ENCODE data around the gene ARHGEF7.

Gene ARHGEF7

DNA sequence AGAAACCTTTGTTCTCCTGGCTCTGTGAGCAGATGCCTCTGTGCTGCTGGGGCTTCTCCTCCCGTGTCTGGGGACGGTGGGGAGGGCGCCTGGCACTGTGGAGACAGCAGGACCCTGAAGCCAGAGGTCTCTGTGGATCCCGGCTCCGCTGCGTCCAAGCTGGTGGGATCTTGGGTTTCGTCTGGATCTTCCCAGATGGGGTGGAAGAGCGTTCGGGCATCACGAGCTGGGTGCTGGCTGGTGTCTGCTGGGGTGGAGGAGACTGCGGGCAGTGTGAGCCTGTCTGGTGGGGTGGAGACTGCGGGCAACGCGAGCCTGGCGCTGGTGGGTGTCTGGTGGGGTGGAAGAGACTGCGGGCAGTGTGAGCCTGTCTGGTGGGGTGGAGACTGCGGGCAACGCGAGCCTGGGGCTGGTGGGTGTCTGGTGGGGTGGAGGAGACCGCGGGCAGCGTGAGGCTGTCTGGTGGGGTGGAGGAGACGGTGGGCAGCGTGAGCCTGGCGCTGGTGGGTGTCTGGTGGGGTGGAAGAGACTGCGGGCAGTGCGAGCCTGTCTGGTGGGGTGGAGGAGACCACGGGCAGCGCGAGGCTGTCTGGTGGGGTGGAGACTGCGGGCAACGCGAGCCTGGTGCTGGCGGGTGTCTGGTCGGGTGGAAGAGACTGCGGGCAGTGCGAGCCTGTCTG is 211.0 kb downstream of the ARHGEF7 start:
- DNase-seq (ENCODE audit: low read depth, low spot score): no peak
- no peak overlapping the region for H3K4me3 ChIP-seq (ENCODE audit: low read length)

DNA sequence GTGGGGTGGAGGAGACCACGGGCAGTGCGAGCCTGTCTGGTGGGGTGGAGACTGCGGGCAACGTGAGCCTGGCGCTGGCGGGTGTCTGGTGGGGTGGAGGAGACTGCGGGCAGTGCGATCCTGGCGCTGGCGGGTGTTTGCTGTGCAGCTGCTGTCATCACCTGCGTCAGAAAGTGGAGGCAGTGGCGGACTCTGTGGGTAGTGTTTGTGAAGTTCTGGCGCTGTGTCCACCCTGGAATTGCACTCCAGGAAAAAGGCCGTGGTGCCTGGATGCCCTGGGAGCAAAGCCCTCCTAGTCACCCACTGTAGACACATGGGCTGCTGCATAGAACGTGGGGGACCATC is 211.5 kb downstream of the ARHGEF7 start:
- DNase-seq (ENCODE audit: low read depth, low spot score): no peak
- H3K4me3 ChIP-seq (ENCODE audit: low read length): no peak overlapping the region

DNA sequence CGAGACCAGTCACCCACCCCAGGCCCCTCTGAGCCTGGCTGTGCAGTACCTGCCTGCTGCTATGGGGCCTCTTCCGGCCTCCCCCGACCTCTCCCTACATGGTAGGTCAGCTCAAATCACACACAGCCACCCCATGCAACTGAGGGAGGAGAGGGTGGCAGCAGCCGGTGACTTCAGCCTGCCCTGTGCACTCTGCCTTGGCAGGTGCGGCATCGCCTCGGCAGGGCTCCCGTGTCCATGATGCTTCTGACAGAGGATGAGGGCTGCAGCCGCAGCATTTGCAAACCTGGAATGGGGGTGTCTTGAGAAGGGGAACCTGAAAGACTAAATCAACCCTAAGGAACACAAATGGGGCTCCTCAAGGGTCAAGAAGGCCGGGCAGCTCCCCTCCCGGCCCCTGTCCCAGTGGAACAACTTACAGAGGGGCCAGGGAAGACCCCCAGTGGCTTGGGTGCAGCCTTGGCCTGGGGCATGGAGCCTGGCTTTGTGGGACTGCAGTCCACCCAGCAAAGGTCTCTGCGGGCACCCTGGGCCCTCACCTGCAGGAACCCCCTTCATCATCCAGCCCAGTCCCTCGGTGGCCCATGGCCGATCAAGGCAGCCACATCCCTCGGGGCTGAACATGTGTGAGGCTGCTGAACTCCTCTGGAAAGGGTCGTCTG is 212.0 kb downstream of the ARHGEF7 start:
- no peak for DNase-seq (ENCODE audit: low read depth, low spot score)
- H3K4me3 ChIP-seq (ENCODE audit: low read length): no peak overlapping the region

DNA sequence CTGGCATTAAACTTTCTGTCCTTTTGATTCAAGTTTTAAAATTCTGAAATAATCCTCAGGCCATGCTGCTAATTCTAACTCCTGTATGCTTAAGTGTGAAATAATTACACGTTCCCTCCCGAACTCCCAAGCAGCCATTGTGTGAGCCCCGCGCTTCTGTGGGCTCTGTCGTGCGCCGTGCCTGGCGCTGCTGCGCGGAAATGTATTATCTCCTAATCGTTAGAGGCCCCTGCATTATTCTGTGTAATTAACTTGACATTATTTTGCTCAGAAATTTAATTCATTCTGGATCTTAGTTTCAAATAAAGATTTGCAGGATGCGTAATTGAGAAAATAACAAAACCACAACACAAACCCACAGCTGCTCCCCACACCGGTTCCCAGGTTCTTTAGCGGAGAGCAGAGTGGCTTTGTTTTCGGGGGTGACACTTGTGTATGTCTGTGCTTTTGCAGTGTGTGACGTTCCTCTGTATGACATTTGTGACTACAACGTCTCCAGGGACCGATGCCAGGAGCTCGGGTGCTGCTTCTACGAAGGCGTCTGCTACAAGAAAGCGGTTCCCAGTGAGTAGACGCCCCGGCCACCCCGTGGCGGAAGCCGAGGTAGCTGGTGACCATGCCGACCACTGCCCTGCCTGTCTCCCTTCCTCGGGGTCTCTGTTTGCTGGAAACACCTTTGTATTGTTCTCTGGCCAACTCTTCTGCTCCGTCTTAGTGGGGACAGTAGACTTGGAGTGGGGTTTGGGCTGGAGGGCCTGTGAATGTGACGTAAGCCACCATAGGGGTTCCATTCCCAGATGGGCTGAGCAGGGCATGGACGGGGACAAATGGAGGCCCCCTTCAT is 212.8 kb downstream of the ARHGEF7 start:
- DNase-seq (ENCODE audit: low read depth, low spot score): no peak
- no peak overlapping the region for H3K4me3 ChIP-seq (ENCODE audit: low read length)

DNA sequence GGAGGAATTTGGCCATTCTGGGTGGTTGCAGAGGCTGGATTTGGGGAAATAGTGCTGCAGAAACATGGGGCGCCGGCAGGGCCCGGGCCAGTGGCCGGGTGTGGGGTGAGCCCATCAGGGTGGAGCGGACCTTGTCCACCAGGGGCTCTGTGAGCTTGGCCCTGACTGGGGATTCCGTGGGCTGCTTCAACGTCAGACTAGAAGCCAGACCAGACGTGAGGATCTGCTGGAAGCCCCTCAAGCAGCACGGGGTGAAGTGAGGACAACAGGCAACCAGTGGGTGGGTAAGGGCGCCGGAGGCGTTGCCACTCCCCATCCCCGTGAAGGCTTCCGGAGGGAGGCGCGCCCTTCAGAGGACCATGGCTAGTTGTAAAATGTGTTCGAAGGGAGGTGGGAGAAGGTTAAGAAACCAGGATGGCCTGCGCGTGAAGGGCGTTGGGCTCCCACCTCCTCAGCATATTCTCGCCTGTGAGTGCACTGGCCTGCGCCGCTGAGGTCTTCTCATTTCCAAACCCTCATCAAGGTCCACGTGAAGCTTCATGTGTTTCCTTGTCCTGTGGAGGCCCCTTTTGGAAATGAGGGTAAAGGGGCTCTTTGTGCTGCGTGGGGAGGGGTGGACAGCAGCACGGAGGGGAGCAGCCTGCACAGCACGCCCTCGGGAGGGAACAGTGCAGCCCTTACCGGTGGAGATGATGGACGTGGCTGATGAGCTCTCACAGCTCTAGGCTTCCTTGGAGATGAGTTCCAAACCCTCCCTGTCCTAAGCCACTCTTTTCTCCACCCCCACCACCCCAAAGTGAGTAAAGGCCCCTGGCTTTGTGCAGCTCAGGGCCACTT is 213.7 kb downstream of the ARHGEF7 start:
- H3K4me3 ChIP-seq (ENCODE audit: low read length): no peak overlapping the region
- no peak for DNase-seq (ENCODE audit: low read depth, low spot score)

DNA sequence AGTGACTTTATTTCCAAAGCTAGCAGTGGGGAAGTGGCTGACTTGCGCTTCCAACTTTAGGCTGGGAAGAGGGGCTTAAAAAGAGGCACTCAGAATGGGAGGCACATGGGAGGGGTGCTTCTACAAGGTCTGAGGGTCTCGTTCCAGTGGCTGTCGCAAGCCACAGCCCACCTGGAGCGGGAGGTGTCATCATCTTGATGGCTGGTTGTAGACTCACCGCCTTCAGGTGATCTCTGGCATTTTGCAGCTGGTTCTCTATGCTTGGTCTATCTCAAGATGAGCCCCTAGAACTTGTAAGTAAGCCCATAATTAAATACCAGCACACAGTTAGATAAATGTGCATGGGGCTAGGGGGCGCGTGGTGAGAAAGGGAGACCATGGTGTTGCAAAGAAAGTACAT is 214.5 kb downstream of the ARHGEF7 start:
- no peak for DNase-seq (ENCODE audit: low read depth, low spot score)
- H3K4me3 ChIP-seq (ENCODE audit: low read length): no peak overlapping the region

DNA sequence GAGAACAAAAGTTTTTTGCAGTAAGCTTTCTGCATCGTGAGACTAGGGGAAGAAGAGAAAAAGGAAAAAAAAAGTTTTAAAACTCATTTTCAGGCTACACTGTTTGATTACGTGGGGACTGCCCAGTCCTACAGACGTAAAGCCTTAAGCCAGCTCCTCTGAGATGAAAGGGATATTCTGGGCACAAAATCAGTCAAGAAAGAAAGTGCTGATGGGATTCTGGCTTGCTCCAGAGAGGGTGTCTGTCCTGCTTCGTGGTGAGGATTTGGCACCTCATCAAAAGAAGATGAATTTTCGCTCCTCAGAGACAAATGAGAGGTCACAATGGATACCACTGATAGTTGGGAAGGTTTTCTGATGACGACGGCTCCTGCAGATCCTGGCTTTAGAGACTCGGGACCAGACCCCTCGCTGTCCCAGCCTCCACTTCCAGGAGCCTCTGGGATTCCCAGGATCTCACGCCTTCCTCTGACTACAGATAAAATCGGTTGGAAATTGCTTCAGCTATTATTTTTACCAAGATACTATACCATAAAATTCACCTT is 215.0 kb downstream of the ARHGEF7 start:
- no peak overlapping the region for H3K4me3 ChIP-seq (ENCODE audit: low read length)
- no peak for DNase-seq (ENCODE audit: low read depth, low spot score)

DNA sequence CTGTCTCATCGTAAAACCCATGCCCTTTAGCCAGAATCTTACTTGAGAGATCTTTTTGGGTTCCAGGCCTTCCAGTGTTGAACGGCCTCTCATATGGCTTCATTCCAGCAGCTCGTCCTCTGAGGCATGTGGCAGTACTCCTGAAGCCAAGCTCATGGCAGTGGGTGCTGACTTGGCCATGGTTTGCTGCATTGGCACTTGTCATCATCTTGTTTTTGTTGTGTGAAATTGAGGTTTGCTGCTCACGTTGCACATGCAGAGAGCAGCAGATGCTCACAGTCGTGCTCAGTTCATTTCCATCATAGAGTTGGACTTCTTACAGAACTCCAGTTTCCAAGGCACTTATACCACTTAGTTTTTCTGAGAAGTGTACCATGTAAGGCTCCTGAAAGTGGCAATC is 220.2 kb downstream of the ARHGEF7 start:
- DNase-seq (ENCODE audit: low read depth, low spot score): no peak
- H3K4me3 ChIP-seq (ENCODE audit: low read length): no peak overlapping the region

DNA sequence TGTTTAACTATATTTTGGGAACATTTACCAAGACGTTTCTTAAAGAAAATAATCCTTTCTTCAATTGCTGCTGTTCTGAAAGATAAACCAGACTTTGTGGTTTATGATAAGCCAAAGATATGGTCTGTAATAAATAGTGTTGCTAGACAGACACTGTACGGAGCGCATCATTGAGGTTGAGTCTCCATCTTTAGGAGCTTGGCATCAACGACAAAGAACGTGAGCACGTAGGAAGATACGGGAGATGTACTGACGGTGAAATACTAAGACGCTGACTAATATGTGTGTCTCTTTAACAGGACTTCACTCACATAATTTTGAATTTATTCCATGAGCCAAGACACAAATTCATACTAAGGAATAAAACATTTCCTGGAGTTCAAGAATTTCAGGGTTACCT is 221.6 kb downstream of the ARHGEF7 start:
- H3K4me3 ChIP-seq (ENCODE audit: low read length): no peak overlapping the region
- no peak for DNase-seq (ENCODE audit: low read depth, low spot score)

DNA sequence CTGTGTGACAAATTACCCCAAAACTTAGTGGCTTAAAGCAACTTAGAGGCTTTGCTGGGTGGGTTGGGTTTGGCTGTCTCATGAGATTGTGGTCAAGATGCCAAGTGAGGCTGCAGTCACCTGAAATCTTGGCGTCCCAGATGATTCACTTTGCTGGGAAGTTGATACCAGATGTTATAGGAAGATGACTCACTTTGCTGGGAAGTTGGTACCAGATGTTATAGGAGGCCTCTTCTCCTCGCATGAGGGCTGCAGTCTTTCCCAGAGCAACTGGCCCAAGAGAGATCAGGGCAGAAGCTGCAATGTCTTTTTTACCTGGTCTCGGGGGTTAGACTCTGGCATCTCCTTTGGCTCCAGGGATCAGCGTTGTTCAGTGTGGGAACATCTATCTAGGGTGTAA is 222.1 kb downstream of the ARHGEF7 start:
- no peak for DNase-seq (ENCODE audit: low read depth, low spot score)

DNA sequence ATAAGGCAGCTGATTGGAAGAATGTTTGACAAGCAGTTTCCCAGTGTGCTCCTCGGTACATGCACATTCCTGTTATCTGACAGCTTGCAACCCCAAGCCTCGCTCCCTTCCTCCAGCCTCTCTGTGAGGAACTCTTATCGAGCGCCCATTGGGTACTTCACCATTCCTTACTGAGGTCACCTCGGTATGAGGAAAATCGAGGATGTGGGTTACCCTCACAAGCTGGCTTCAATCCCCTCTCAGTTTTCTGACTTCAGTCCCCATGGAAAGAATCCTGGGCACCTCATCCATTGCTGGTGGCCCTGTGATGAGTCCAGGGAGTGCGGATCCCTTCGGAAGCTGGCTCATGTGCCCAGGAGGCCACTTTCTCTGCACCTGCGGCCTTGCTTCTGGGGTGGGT is 222.6 kb downstream of the ARHGEF7 start:
- H3K4me3 ChIP-seq (ENCODE audit: low read length): no peak overlapping the region
- DNase-seq (ENCODE audit: low read depth, low spot score): no peak

More for the DNA sequence above, 222.1 kb downstream of the ARHGEF7 start:
- H3K4me3 ChIP-seq (ENCODE audit: low read length): no peak overlapping the region

DNA sequence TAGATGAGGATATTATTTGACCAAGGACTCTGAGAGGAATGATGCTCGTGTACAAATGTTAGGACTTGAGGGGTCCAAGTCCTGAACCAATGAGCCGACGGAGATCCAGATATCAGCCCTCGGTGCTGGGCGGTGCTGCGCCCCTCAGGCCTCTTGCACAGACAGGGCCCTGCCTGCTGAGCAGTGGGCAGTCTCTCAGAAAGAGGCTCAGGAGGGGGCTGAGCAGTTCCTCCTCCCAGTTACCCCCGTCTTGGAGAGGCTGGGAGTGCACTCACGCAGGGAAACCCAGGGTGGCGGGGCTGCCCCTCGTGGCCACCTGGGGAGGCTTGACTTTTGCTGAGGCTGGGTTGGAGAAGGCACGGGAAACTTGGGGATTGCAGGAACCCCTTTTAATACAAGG is 223.7 kb downstream of the ARHGEF7 start:
- no peak for DNase-seq (ENCODE audit: low read depth, low spot score)
- no peak overlapping the region for H3K4me3 ChIP-seq (ENCODE audit: low read length)

DNA sequence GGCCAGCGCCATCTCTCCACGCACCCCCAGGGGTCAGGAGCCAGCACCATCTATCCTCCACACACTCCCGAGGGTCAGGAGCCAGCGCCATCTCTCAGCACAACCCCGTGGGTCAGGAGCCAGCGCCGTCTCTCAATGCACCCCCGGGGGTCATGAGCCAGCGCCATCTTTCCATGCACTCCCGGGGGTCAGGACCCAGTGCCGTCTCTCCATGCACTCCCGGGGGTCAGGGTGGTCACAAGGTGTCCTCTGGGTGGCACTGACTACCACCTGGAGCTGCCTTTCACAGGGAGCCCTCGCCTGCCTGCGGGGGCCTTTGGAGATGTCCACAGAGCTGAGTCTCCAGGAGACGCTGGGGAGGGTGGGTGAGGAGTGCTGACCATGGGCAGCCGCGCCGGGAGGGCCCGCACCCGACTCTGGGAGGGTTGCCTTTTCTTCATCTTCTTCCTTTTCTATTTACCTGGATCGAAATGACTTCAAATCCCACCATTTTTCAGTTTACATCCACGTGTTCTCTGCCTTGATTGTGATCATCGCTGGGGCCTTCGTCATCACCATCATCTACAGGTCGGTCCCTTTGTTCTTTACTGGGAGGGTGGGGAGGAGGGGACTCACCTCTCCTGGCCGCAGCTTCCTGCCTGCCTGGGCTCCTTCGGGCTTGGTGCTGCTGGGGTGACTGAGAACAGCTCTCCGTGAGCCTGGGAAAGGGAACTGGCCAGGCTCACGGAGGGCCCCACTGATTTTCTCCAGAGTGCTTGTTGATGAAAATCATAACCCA is 224.4 kb downstream of the ARHGEF7 start:
- H3K4me3 ChIP-seq (ENCODE audit: low read length): no peak overlapping the region
- DNase-seq (ENCODE audit: low read depth, low spot score): no peak

DNA sequence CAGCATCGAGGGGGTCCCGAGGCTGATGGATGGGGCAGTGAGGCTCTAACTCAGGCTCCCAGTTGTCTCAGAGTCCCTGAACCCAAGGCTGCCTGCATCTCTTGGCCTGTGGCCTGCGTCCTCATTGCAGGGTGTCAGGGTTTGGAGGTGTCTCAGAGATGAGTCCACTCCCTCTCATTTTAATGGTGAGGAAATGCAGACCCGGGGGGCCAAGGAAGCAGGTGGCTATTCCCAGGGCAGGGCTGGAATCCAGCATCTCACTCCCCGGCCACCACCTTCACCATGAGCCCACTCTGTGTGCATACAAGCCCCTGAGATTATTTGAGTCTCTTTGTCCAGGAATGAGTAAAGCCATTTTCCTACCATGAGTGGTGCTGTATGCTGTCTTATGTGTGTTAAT is 226.8 kb downstream of the ARHGEF7 start:
- no peak overlapping the region for H3K4me3 ChIP-seq (ENCODE audit: low read length)
- DNase-seq (ENCODE audit: low read depth, low spot score): no peak

DNA sequence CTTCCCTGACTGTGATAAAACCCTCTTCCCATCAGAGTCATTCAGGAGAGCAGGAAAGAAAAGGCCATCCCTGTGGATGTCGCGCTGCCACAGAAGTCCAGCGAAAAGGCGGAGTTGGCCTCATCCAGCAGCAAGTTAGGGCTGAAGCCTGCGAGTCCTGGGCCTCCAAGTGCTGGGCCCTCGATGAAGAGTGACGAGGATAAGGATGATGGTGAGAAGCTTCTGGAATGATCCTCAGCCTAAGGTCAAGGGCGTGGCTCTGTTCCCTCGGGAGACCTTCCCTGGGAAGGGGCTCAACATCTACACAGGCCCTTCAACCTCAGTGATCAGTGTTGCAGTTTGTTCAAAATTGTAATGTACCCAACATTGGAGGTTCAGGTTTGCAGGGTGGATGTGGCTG is 227.6 kb downstream of the ARHGEF7 start:
- DNase-seq (ENCODE audit: low read depth, low spot score): no peak
- H3K4me3 ChIP-seq (ENCODE audit: low read length): no peak overlapping the region

DNA sequence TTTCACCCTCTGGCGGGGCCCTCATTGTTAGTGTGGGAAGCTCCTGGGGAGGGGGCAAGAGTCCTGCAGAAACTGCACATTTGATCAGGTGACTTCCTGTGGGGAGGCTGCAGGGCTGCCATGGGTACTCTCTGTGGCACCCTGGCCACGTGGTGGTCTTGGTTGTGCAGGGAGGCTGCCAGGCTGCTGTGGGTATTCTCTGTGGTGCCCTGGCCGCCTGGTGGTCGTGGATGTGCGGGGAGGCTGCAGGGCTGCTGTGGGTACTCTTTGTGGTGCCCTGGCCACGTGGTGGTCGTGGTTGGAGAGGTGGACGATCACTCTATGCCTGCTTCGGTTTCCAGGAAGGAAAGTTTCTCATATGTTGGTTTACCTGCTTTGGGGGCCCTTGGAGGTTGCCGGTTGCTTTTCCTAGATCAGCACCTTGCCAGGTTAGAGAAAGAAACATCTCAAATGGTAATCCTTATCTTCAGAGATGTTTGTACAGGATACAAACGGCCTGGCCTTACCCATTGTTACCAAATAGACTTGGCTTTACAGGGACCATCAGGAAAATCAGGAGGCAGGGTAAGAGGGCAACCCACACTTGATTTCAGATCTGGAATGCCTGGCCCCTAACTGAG is 228.2 kb downstream of the ARHGEF7 start:
- DNase-seq (ENCODE audit: low read depth, low spot score): no peak
- H3K4me3 ChIP-seq (ENCODE audit: low read length): no peak overlapping the region

DNA sequence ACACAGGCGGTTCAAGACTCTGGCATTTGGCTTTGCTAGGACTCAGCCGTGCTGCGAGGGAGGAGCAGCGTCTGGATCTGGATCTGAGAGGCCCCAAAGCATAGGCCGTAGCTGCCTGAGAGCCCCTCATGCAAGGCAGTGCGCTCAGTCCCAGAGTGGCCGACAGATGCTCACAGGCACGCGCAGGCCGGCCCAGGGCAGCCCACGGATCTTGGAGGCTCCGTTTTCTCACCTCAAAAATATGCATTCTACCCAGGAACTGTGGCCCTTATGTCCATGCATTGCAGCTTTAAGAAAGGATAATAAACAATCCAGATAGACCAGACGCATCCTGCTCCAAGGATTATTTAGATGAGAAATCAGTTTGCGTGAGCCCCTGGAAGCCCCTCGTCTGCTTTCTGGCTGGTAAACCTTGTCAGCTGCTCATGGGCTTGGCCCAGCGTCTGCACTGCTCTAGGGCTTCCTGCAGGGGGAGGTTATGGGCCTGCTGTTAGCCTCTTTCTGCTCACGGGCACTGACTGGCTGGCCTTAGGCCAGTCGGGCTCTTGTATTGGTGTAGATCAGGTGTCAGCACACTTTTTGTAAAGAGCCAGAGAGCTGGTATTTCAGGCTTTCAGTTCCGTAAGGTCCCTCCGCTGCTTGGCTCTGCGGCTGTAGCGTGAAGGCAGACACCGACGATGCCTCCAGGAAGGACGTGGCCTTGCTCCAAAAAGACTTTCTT is 229.5 kb downstream of the ARHGEF7 start:
- H3K4me3 ChIP-seq (ENCODE audit: low read length): no peak overlapping the region
- DNase-seq (ENCODE audit: low read depth, low spot score): no peak

DNA sequence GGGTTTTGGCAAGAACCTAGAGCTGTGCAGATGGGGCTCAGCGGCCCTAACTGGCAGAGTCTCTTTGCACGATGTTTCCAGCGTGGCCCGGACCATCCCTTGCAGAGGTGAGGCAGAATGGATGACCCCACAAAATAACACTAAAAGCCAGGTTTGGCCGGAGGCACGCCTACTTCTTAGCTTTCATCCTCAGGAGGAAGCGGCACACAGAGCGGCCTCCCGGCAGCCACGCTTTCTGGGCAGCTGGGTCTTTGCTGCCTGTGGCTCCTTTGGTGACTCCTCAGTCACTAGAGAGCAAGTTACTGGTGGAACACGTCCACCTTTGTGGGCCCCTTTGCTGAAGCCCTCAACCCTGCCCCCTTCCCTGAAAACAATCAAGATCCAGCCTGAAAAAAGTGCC is 230.6 kb downstream of the ARHGEF7 start:
- no peak overlapping the region for H3K4me3 ChIP-seq (ENCODE audit: low read length)
- DNase-seq (ENCODE audit: low read depth, low spot score): no peak
